Vein endothelial cell (primary cell): ENCODE measurements around the gene EIF5AL1. TPM values are rescaled to one million over a fixed set of nuclear protein-coding genes. Genes with fewer than 3 reads are reported as not detected.

Experiments
- small RNA-seq: library from RNA; depleted of rRNA; stranded (forward); fragments of <200 nt; gene quantifications from one replicate; pipeline ENCODE3, GENCODE V24; 2012
- total RNA-seq: library from RNA; depleted of rRNA; stranded (reverse); fragments of >200 nt; gene quantifications from 2 replicates; pipeline ENCODE4 v1.2.3, GENCODE V29; 2012

Gene EIF5AL1
- total RNA-seq, result 1.3 TPM in 2 replicates

DNA sequence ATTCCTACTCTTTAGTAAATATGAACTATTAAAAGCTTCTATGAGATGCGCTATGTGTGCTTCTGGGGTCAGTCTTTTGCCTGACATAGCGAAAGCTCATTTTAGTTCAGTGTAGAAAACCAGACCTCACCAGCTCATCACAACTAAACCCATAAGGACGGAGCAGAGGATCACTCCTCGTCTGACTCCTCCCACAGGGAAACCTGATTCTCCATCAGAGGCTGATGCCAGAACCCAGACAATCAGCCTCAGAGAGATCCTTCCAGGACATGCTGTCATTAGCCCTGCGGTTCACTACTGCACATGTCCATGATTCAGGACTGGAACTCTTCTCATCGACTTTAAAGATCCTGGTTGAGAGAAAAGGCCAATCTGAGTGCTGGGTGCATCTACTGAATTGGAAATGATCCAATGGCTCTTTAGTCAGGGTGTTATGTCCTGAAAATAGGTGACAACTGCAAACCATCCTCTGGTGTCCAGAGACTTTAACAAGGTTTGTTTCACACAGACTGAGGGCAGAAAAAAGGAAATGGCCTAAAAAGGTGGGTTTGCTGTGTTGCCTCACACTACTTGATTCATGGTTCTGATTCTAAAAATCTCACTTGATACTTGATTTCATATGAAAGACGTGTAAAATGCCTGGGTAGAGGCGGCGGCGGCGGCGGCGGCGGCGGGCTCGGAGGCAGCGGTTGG is at the start of gene EIF5AL1:
Gene EIF5AL1, plus strand, starts transcription at position 643 of the 693 bp plus-strand sequence. CDS start 117 bp downstream, outside the sequence.

DNA sequence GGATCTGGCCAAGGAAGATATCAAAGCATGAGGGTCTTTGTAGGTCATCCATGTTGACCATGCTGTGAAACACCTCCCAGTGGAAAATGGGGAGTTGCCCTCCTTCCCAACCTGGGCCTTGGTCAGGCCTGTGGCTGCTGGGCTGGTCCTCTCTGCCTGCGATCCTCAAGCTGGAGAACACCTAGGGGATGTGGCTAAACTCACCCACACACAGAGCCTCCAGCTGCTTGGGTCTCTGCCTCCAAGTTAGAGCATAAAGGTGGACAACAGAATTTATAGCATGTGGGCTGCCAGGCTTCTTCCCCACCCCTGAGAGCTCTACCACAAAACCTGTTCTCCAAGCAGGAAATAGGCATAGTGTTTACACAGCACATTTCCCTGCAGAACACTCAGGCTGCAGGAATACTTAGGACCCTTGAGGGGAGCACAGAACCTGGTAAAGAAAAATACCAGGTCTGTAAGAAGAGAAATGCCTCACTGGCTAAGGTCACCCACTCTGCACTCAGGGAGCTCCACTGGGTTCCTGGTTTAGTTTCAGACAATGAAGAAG is 47.9 kb downstream of the EIF5AL1 start, which contains the start of gene SFTPA2:
Gene SFTPA2, minus strand, starts transcription at position 248 of the 550 bp plus-strand sequence. CDS start 924 bp downstream, outside the sequence.

Small RNA genes lying within 50 kb of the gene (small RNA-seq; reads per million reads assigned to genes)
- not detected for gene BX248123.2
- not detected for gene RPS12P18

Other genes with a start within 250 kb of the EIF5AL1 start
- 29.1 and 33.2 TPM in 2 replicates for gene PPIF, start 165.1 kb upstream of the EIF5AL1 start, total RNA-seq
- 6.6 and 8.2 TPM in 2 replicates for gene ZCCHC24, start 66.9 kb upstream of the EIF5AL1 start, total RNA-seq
- not detected in 2 replicates for gene SFTPA2, start 47.9 kb downstream of the EIF5AL1 start, total RNA-seq
- not detected in 2 replicates for gene SFTPA1, start 98.4 kb downstream of the EIF5AL1 start, total RNA-seq
- 0.10 and 0.33 TPM in 2 replicates for gene NUTM2B, start 190.7 kb downstream of the EIF5AL1 start, total RNA-seq